Measurements from ENCODE around the gene B4GAT1.
"Not testable (repeated sequence)": the region's sequence is repeated elsewhere in the genome, so short reads cannot be mapped to it uniquely, and the experiment has no call there.

The B4GAT1 gene

DNA sequence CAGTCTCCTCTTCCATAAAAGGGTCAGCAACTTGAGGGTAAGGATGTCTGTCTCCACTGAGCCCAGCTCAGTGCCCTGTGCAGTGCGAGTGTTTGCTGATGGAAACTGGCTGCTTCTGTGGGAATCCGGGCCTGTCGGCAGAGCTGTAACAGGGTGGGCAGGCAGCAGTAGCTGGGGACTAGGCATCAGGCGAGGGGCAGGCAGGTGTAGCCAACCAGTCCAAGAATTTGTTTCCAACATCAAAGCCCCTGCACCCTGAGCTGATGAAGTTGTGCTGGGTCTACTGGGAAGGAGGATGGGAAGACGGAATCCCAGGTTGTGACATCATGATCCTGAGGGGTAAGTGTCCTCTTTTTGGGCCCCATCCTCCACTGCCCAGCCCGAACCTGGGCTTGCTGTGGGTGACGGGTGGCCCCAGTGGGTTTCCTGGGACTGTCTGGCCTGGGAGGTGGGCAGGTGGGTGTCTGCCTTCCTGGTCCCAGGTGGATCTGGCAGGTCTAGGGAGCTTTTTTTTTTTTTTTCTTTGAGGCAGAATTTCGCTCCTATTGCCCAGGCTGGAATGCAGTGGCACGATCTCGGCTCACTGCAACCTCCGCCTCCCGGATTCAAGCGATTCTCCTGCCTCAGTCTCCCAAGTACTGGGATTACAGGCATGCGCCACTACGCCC lies 13.1 kb upstream of the B4GAT1 start:
- in situ Hi-C loops (cut with MboI; ENCODE audit: low sequenced_read_pairs, unreplicated experiment), result no loop called here
- TF ChIP-seq, protein P1, sequence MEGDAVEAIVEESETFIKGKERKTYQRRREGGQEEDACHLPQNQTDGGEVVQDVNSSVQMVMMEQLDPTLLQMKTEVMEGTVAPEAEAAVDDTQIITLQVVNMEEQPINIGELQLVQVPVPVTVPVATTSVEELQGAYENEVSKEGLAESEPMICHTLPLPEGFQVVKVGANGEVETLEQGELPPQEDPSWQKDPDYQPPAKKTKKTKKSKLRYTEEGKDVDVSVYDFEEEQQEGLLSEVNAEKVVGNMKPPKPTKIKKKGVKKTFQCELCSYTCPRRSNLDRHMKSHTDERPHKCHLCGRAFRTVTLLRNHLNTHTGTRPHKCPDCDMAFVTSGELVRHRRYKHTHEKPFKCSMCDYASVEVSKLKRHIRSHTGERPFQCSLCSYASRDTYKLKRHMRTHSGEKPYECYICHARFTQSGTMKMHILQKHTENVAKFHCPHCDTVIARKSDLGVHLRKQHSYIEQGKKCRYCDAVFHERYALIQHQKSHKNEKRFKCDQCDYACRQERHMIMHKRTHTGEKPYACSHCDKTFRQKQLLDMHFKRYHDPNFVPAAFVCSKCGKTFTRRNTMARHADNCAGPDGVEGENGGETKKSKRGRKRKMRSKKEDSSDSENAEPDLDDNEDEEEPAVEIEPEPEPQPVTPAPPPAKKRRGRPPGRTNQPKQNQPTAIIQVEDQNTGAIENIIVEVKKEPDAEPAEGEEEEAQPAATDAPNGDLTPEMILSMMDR (IDR thresholded peaks at IDR 0.05; ENCODE audit: borderline replicate concordance, control extremely low read depth, extremely low read depth, insufficient read depth, missing control alignments), result no peak
- no peak for DNase-seq (ENCODE audit: low spot score)

- TF ChIP-seq, protein P1 (IDR thresholded peaks at IDR 0.05; ENCODE audit: borderline replicate concordance, control extremely low read depth, extremely low read depth, insufficient read depth, missing control alignments), result no peak
- in situ Hi-C loops (cut with MboI; ENCODE audit: low sequenced_read_pairs, unreplicated experiment), result no loop called here
- no peak for DNase-seq (ENCODE audit: low spot score)
These were observed 12.2 kb upstream of the B4GAT1 start for GRCh38 chr11:66359662-66360087.

DNA sequence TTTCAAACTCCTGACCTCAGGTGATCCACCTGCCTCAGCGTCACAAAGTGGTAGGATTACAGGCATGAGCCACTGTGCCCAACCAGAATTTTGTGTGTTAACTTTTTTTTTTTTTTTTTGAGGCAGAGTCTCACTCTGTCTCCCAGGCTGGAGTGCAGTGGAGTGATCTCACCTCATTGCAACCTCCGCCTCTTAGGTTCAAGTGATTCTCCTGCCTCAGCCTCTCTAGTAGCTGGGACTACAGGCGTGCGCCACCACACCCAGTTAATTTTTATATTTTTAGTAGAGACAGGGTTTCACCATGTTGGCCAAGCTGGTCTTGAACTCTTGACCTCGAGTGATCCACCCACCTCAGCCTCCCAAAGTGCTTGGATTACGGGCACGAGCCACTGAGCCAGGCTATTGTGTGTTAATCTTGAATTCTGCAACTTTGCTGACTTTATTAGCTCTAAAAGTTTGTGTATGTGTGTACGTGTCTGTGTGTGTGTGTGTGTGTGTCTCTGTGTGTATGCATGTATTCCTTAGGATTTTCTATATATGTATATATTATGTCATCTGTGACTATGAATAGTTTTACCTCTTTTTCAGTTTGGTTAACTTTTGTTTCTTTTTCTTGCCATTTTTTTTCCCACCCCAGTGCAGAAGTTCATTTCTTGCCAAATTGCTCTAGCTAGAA lies 3.3 kb upstream of the B4GAT1 start:
- in situ Hi-C loops (cut with MboI; ENCODE audit: low sequenced_read_pairs, unreplicated experiment); DNase-seq (ENCODE audit: low spot score): not testable (repeated sequence)

GRCh38 chr11:66349084-66349386 lies 1.6 kb upstream of the B4GAT1 start:
- TF ChIP-seq, protein P1 (IDR thresholded peaks at IDR 0.05; ENCODE audit: borderline replicate concordance, control extremely low read depth, extremely low read depth, insufficient read depth, missing control alignments), result no peak
- DNase-seq (ENCODE audit: low spot score), result no peak
- in situ Hi-C loops (cut with MboI; ENCODE audit: low sequenced_read_pairs, unreplicated experiment), result no loop called here

GRCh38 chr11:66346476-66347424 lies 679 bp downstream of the B4GAT1 start:
- no peak for DNase-seq (ENCODE audit: low spot score)
- TF ChIP-seq, protein P1 (IDR thresholded peaks at IDR 0.05; ENCODE audit: borderline replicate concordance, control extremely low read depth, extremely low read depth, insufficient read depth, missing control alignments), result no peak
- in situ Hi-C loops (cut with MboI; ENCODE audit: low sequenced_read_pairs, unreplicated experiment), result no loop called here

GRCh38 chr11:66345316-66345649 lies 2.1 kb downstream of the B4GAT1 start:
- in situ Hi-C loops (cut with MboI; ENCODE audit: low sequenced_read_pairs, unreplicated experiment), result no loop called here
- TF ChIP-seq, protein P1 (IDR thresholded peaks at IDR 0.05; ENCODE audit: borderline replicate concordance, control extremely low read depth, extremely low read depth, insufficient read depth, missing control alignments), result no peak
- no peak for DNase-seq (ENCODE audit: low spot score)
